GM21737 (cell line): ENCODE results near the gene WASHC3.
A peak's percentile ranks its signal among the peaks of the same experiment; 100 is the strongest.
"Not testable (repeated sequence)": the region's sequence is repeated elsewhere in the genome, so short reads cannot be mapped to it uniquely, and the experiment has no call there.

Experiments used
- ATAC-seq: cut with Tn5 transposase; IDR thresholded peaks from one replicate; pipeline ENCODE4 v1.9.1; 2021; ENCODE audit warnings: mild to moderate bottlenecking, moderate library complexity; ENCODE audit not compliant: unreplicated experiment

WASHC3 gene

GRCh38 chr12:102061560-102062418, at the start of gene WASHC3:
Gene WASHC3, minus strand, starts transcription at chr12:102061991. Its CDS starts 29 bp downstream, at chr12:102061962.
- ATAC-seq: peak; percentile 96

GRCh38 chr12:102110782-102111181, 49.0 kb upstream of the WASHC3 start:
- no peak for ATAC-seq

- ATAC-seq: no peak
Observed at GRCh38 chr12:102107970-102108369, 46.2 kb upstream of the WASHC3 start.

GRCh38 chr12:102106905-102107304, 45.1 kb upstream of the WASHC3 start:
- ATAC-seq: no peak

- ATAC-seq: no peak
Observed at GRCh38 chr12:102096855-102097254, 35.1 kb upstream of the WASHC3 start.

GRCh38 chr12:102095677-102096263, 34.0 kb upstream of the WASHC3 start:
- ATAC-seq: no peak

- no peak for ATAC-seq
Observed at GRCh38 chr12:102093319-102093718, 31.5 kb upstream of the WASHC3 start.

GRCh38 chr12:102089228-102089835, 27.5 kb upstream of the WASHC3 start:
- not testable (repeated sequence) for ATAC-seq

GRCh38 chr12:102080842-102081241, 19.1 kb upstream of the WASHC3 start:
- ATAC-seq: no peak

GRCh38 chr12:102072092-102072491, 10.3 kb upstream of the WASHC3 start:
- ATAC-seq: not testable (repeated sequence)

GRCh38 chr12:102069707-102070106, 7.9 kb upstream of the WASHC3 start:
- no peak for ATAC-seq

- ATAC-seq: no peak
Observed at GRCh38 chr12:102067574-102068258, 5.9 kb upstream of the WASHC3 start.

- no peak for ATAC-seq
Observed at GRCh38 chr12:102064476-102064875, 2.7 kb upstream of the WASHC3 start.

- no peak for ATAC-seq
Observed at GRCh38 chr12:102063069-102063468, 1.3 kb upstream of the WASHC3 start.

- no peak for ATAC-seq
Observed at GRCh38 chr12:102062419-102062806, 622 bp upstream of the WASHC3 start.

- peak; percentile 38 for ATAC-seq
Observed at GRCh38 chr12:102061096-102061559, 663 bp downstream of the WASHC3 start.

- ATAC-seq: no peak
Observed at GRCh38 chr12:102059343-102059742, 2.4 kb downstream of the WASHC3 start.

GRCh38 chr12:102054345-102054744, 7.4 kb downstream of the WASHC3 start:
- no peak for ATAC-seq

- ATAC-seq: no peak
Observed at GRCh38 chr12:102053062-102053349, 8.8 kb downstream of the WASHC3 start.

GRCh38 chr12:102052192-102053061, 9.4 kb downstream of the WASHC3 start:
- no peak for ATAC-seq
